GM21529 (cell line): ENCODE results near the gene SLC25A10.

Source experiments
- ATAC-seq: cut with Tn5 transposase; IDR thresholded peaks from one replicate; pipeline ENCODE4 v1.9.1; 2021; ENCODE audit not compliant: unreplicated experiment

SLC25A10 gene

GRCh38 chr17:81741594-81742452 is 29.7 kb downstream of the SLC25A10 start:
- ATAC-seq = no peak
